Hematopoietic multipotent progenitor cell treated with erythropoietin and hydrocortisone succinate and interleukin-3 and kit ligand, for 15 days (in vitro differentiated cells): ENCODE data around the gene LRWD1.
"Not testable (repeated sequence)": the region's sequence is repeated elsewhere in the genome, so short reads cannot be mapped to it uniquely, and the experiment has no call there.

Source experiments
- DNase-seq: peaks from one replicate; pipeline ENCODE4 v3.0.0-alpha.2; 2015; ENCODE audit warnings: low spot score

The LRWD1 gene

DNA sequence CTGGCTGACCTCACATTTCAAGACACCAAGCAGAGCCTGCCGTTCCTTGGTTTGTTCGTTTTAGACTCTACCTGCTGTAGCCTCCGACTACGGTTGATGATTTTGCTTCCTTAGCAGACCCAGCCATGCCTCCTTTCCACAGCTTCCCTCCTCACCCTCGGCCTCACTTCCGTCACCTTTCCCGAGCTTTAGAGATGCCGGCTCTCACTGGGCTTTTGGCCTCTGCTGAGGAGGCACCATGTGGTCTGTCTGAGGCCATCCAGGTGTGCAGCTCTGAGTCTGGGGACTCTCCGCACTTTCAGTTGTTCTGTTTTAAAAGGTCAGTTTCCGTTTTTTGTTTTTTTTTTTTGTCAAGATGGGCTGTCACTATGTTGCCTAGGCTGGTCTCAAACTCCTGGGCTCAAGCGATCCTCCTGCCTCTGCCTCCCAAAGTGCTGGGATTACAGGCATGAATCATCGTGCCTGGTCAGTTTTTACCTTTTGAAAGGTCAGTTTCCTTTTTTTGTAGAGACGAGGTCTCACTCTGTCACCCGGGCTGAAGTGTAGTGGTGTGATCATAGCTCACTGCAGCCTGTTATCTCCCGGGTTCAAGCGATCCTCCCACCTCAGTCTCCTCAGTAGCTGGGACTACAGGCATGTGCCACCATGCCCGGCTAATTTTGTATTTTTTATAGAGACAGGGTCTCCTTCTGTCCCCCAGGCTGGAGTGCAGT is 19.7 kb upstream of the LRWD1 start:
- DNase-seq: no peak

DNA sequence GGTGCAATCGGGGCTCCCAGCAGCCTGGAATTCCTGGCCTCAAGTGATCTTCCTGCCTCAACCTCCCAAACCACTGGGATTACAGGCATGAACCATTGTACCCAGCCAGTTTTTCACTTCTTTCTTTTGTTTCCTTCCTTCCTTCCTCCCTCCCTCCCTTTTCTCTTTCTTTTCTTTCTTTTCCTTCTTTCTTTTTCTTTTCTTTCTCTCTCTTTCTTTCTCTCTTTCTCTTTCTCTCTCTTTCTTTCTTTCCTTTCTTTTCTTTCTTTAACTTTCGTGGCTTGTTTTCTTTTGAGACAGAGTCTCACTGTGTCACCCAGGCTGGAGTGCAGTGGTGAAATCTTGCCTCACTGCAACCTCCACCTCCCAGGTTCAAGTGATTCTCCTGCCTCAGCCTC is 19.1 kb upstream of the LRWD1 start:
- DNase-seq: no peak

GRCh38 chr7:102446387-102447156 is 18.2 kb upstream of the LRWD1 start:
- no peak for DNase-seq

- no peak for DNase-seq
Measured at GRCh38 chr7:102447311-102447710, 17.5 kb upstream of the LRWD1 start.

GRCh38 chr7:102449136-102449535 is 15.6 kb upstream of the LRWD1 start:
- DNase-seq: no peak

- no peak for DNase-seq
Measured at GRCh38 chr7:102450242-102450641, 14.5 kb upstream of the LRWD1 start.

DNA sequence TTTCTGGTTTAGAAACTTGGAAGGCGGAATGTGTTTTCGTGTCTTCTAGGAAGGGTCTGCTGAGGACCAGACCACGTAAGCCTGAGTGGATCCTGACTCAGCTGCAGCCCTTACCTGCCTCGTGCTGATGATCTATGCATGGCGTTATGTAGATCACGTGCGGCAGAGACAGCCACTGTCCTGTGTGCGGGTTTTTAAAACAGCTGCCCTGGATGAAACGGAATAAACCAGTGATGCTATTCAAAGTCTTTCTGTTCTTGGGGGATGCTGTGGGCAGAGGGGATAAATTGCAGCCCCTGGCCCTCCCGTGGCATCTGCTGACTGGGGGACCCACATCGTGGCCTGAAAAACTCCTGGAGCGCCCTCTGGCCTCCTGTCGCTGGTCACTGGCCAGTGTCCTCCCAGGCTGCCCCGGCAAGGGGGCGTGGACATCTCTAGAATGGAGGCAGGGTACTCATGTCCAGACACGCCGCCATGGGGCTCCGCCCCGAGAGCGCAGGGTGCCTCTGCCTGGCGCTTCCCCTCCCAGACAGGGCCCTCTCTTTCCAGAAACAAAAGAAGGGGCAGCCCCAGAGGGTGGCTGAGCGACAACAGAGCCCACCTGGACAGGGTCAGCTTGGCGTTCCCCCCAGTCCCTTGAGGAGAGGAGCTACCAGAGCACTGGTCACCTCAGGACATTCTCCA is 13.3 kb upstream of the LRWD1 start:
- DNase-seq: no peak

- DNase-seq: no peak
Measured at GRCh38 chr7:102452451-102452850, 12.3 kb upstream of the LRWD1 start.

- DNase-seq: no peak
Measured at GRCh38 chr7:102453319-102453718, 11.5 kb upstream of the LRWD1 start.

GRCh38 chr7:102454468-102454867 is 10.3 kb upstream of the LRWD1 start:
- DNase-seq: no peak

- DNase-seq: not testable (repeated sequence)
Measured at GRCh38 chr7:102454932-102455331, 9.9 kb upstream of the LRWD1 start.

- DNase-seq: no peak
Measured at GRCh38 chr7:102455596-102455995, 9.2 kb upstream of the LRWD1 start.

GRCh38 chr7:102456327-102456726 is 8.5 kb upstream of the LRWD1 start:
- DNase-seq: no peak

- DNase-seq: no peak
Measured at GRCh38 chr7:102457352-102457924, 7.3 kb upstream of the LRWD1 start.

DNA sequence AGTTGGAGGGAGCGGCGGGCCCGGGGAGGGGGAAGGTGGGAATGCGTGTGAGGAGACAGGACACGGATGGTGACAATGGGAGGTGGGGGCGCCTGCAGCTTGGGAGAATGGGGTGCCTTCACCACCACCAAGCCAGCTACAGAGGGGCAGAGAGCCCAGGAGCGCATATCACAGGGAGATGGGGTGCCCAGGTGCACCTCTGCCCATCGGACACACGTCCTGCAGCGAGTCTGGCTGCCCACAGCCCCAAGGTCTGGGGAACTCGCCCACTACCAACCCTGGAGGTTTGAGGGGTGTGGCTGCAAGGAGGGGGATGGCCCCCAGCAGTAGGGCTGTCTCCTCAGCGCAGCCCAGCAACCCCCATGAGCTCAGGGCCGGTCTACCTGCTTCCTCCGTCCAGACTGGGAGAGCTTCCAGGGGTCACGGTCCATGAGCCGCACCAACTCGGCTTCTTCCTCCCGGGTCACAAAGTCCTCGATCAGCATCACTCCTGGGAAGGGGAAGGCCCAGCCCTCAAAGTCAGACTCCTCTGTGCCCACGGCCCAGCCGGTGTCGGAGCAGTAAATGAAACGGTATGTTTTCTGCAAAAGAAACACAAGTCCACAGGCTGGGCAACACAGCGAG is 5.5 kb upstream of the LRWD1 start:
- no peak for DNase-seq

GRCh38 chr7:102460467-102460866 is 4.3 kb upstream of the LRWD1 start:
- DNase-seq: no peak

- peak; percentile 20 for DNase-seq
Measured at GRCh38 chr7:102463841-102464576, 775 bp upstream of the LRWD1 start.

- no peak for DNase-seq
Measured at GRCh38 chr7:102466097-102466496, 1.3 kb downstream of the LRWD1 start.

GRCh38 chr7:102467581-102468477 is 3.0 kb downstream of the LRWD1 start:
- no peak for DNase-seq
